HAP-1 (cell line): ENCODE measurements around the gene NGF.
"Not testable (repeated sequence)": the region's sequence is repeated elsewhere in the genome, so short reads cannot be mapped to it uniquely, and the experiment has no call there.

Experiments
- DNase-seq, 2 experiments: peaks; one replicate each; pipeline ENCODE4 v3.0.0-alpha.2; 2016 to 2020; ENCODE audit warnings: low spot score in 2 of 2
- H3K27me3 ChIP-seq: fragments of 250-450 bp; sonication (Bioruptor Pico); 2 replicates; pipeline ENCODE4 v1.5.1; 2020; ENCODE audit warnings: low read depth, mild to moderate bottlenecking, moderate library complexity
- H3K36me3 ChIP-seq: fragments of 250-450 bp; sonication (Bioruptor Pico); replicated peaks from 2 replicates; pipeline ENCODE4 v1.5.1; 2020; ENCODE audit warnings: mild to moderate bottlenecking
- H3K4me1 ChIP-seq: fragments of 250-450 bp; sonication (Bioruptor Pico); 2 replicates; pipeline ENCODE4 v1.5.1; 2020; ENCODE audit warnings: mild to moderate bottlenecking
- H3K4me3 ChIP-seq: fragments of 250-450 bp; sonication (Bioruptor Pico); 2 replicates; pipeline ENCODE4 v1.5.1; 2020; ENCODE audit warnings: mild to moderate bottlenecking, moderate library complexity
- H3K9me3 ChIP-seq: fragments of 250-450 bp; sonication (Bioruptor Pico); 2 replicates; pipeline ENCODE4 v1.5.1; 2020; ENCODE audit warnings: mild to moderate bottlenecking, moderate library complexity
- in situ Hi-C: fragments of 300-500 bp; cut with MboI; formaldehyde crosslinking; loops from 3 replicates; pipeline ENCODE4 v1.14.3; 2020; ENCODE audit warnings: low sequenced_read_pairs, inconsistent platforms, mixed read lengths

Gene NGF

GRCh38 chr1:115337633-115338456 is at the start of gene NGF:
TSS of gene NGF (minus strand) at chr1:115338249. CDS start at chr1:115286795, 51,454 bp downstream.
- Histone ChIP-seq H3K4me3 (no peak within 1 kb of the TSS), H3K9me3 (no peaks in the 10 kb centered on the region), H3K27me3 (peaks cover 5% of the 10 kb centered on the region; the same call in 1 of the 2 replicates), H3K36me3 (no peaks in the 10 kb centered on the region), H3K4me1 (no peaks in the 10 kb centered on the region)
- DNase-seq: no peak
- in situ Hi-C loops: no loop called here

GRCh38 chr1:115383455-115383854 is 45.4 kb upstream of the NGF start:
- H3K36me3 ChIP-seq, H3K4me3 ChIP-seq, DNase-seq, H3K27me3 ChIP-seq, H3K9me3 ChIP-seq, H3K4me1 ChIP-seq, in situ Hi-C loops: not testable (repeated sequence)

- no peaks in the 10 kb centered on the region for H3K9me3 ChIP-seq
- H3K36me3 ChIP-seq: no peaks in the 10 kb centered on the region
- H3K27me3 ChIP-seq: peaks cover 5% of the 10 kb centered on the region; the same call in 1 of the 2 replicates
- DNase-seq: no peak
- in situ Hi-C loops: no loop called here
- no peak overlapping the region for H3K4me3 ChIP-seq
- H3K4me1 ChIP-seq: no peaks in the 10 kb centered on the region
These were observed 41.9 kb upstream of the NGF start for GRCh38 chr1:115379943-115380342.

- Histone ChIP-seq H3K27me3 (peaks cover 5% of the 10 kb centered on the region; the same call in 1 of the 2 replicates), H3K36me3 (no peaks in the 10 kb centered on the region), H3K4me3 (no peak overlapping the region), H3K9me3 (no peaks in the 10 kb centered on the region), H3K4me1 (no peaks in the 10 kb centered on the region)
- in situ Hi-C loops: no loop called here
- no peak for DNase-seq
These were observed 39.4 kb upstream of the NGF start for GRCh38 chr1:115377411-115377810.

GRCh38 chr1:115374598-115374997 is 36.5 kb upstream of the NGF start:
- H3K4me1 ChIP-seq: no peaks in the 10 kb centered on the region
- H3K4me3 ChIP-seq: no peak overlapping the region
- DNase-seq: no peak
- in situ Hi-C loops: no loop called here
- H3K27me3 ChIP-seq: peaks cover 5% of the 10 kb centered on the region; the same call in 1 of the 2 replicates
- H3K36me3 ChIP-seq: no peaks in the 10 kb centered on the region
- H3K9me3 ChIP-seq: no peaks in the 10 kb centered on the region

- no peak for DNase-seq
- H3K9me3 ChIP-seq: no peaks in the 10 kb centered on the region
- in situ Hi-C loops: no loop called here
- no peak overlapping the region for H3K4me3 ChIP-seq
- H3K27me3 ChIP-seq: peaks cover 5% of the 10 kb centered on the region; the same call in 1 of the 2 replicates
- H3K36me3 ChIP-seq: no peaks in the 10 kb centered on the region
- no peaks in the 10 kb centered on the region for H3K4me1 ChIP-seq
These were observed 35.3 kb upstream of the NGF start for GRCh38 chr1:115373305-115373704.

- in situ Hi-C loops: no loop called here
- Histone ChIP-seq H3K4me1 (no peaks in the 10 kb centered on the region), H3K27me3 (no peaks in the 10 kb centered on the region), H3K36me3 (no peaks in the 10 kb centered on the region), H3K9me3 (no peaks in the 10 kb centered on the region), H3K4me3 (no peak overlapping the region)
- no peak for DNase-seq
These were observed 27.7 kb upstream of the NGF start for GRCh38 chr1:115365738-115366137.

- H3K36me3 ChIP-seq: no peaks in the 10 kb centered on the region
- no peaks in the 10 kb centered on the region for H3K4me1 ChIP-seq
- in situ Hi-C loops: no loop called here
- H3K27me3 ChIP-seq: no peaks in the 10 kb centered on the region
- no peak overlapping the region for H3K4me3 ChIP-seq
- DNase-seq: no peak
- no peaks in the 10 kb centered on the region for H3K9me3 ChIP-seq
These were observed 26.7 kb upstream of the NGF start for GRCh38 chr1:115364780-115365155.

- H3K4me1 ChIP-seq: no peaks in the 10 kb centered on the region
- H3K36me3 ChIP-seq: no peaks in the 10 kb centered on the region
- H3K4me3 ChIP-seq: no peak overlapping the region
- DNase-seq: no peak
- H3K27me3 ChIP-seq: no peaks in the 10 kb centered on the region
- H3K9me3 ChIP-seq: no peaks in the 10 kb centered on the region
- in situ Hi-C loops: no loop called here
These were observed 26.2 kb upstream of the NGF start for GRCh38 chr1:115364046-115364779.

GRCh38 chr1:115363171-115363570 is 25.1 kb upstream of the NGF start:
- Histone ChIP-seq H3K4me3 (no peak overlapping the region), H3K27me3 (no peaks in the 10 kb centered on the region), H3K9me3 (no peaks in the 10 kb centered on the region), H3K4me1 (no peaks in the 10 kb centered on the region), H3K36me3 (no peaks in the 10 kb centered on the region)
- in situ Hi-C loops: no loop called here
- DNase-seq: no peak

GRCh38 chr1:115360505-115361129 is 22.6 kb upstream of the NGF start:
- H3K4me3 ChIP-seq, in situ Hi-C loops, DNase-seq, H3K9me3 ChIP-seq, H3K4me1 ChIP-seq, H3K36me3 ChIP-seq, H3K27me3 ChIP-seq: not testable (repeated sequence)

- H3K4me3 ChIP-seq, DNase-seq, H3K4me1 ChIP-seq, in situ Hi-C loops, H3K27me3 ChIP-seq, H3K9me3 ChIP-seq, H3K36me3 ChIP-seq: not testable (repeated sequence)
These were observed 21.9 kb upstream of the NGF start for GRCh38 chr1:115359787-115360452.

GRCh38 chr1:115356356-115356755 is 18.3 kb upstream of the NGF start:
- H3K9me3 ChIP-seq: no peaks in the 10 kb centered on the region

More at GRCh38 chr1:115356356-115356755, 18.3 kb upstream of the NGF start:
- H3K4me1 ChIP-seq: no peaks in the 10 kb centered on the region
- DNase-seq: no peak
- H3K36me3 ChIP-seq: no peaks in the 10 kb centered on the region
- H3K27me3 ChIP-seq: no peaks in the 10 kb centered on the region
- H3K4me3 ChIP-seq: no peak overlapping the region
- in situ Hi-C loops: no loop called here
